NCI-H69 (cell line): Measurements from ENCODE around the gene C11orf24.

Experiments used
- DNase-seq: peaks from one replicate; lab custom pipeline; 2025; lab: John Stamatoyannopoulos, UW

Gene C11orf24

GRCh38 chr11:68271781-68272608 lies at the start of gene C11orf24:
C11orf24 (minus strand) TSS chr11:68271973; CDS start chr11:68263767, 8,206 bp downstream.
- peak; percentile 98 for DNase-seq

GRCh38 chr11:68317147-68317785 lies 45.5 kb upstream of the C11orf24 start:
- no peak for DNase-seq

- no peak for DNase-seq
These were observed 43.6 kb upstream of the C11orf24 start for GRCh38 chr11:68315171-68315920.

- DNase-seq, result peak; percentile 39
These were observed 42.7 kb upstream of the C11orf24 start for GRCh38 chr11:68314203-68315170.

GRCh38 chr11:68313574-68314202 lies 41.9 kb upstream of the C11orf24 start:
- peak; percentile 64 for DNase-seq

- peak; percentile 66 for DNase-seq
These were observed 41.2 kb upstream of the C11orf24 start for GRCh38 chr11:68312780-68313573.

GRCh38 chr11:68312117-68312779 lies 40.5 kb upstream of the C11orf24 start, which contains the start of gene LRP5:
LRP5 (plus strand) TSS chr11:68312591; CDS start chr11:68312715, 124 bp downstream.
- peak; percentile 74 for DNase-seq

GRCh38 chr11:68311160-68312116 lies 39.7 kb upstream of the C11orf24 start:
- no peak for DNase-seq

- DNase-seq, result no peak
These were observed 37.9 kb upstream of the C11orf24 start for GRCh38 chr11:68309621-68310185.

- no peak for DNase-seq
These were observed 36.3 kb upstream of the C11orf24 start for GRCh38 chr11:68308068-68308467.

GRCh38 chr11:68306636-68307035 lies 34.9 kb upstream of the C11orf24 start:
- DNase-seq, result no peak

- no peak for DNase-seq
These were observed 32.4 kb upstream of the C11orf24 start for GRCh38 chr11:68303982-68304780.

- no peak for DNase-seq
These were observed 31.3 kb upstream of the C11orf24 start for GRCh38 chr11:68303083-68303482.

- peak; percentile 68 for DNase-seq
These were observed 30.9 kb upstream of the C11orf24 start for GRCh38 chr11:68302670-68303069.

- DNase-seq, result no peak
These were observed 30.5 kb upstream of the C11orf24 start for GRCh38 chr11:68302256-68302655.

- no peak for DNase-seq
These were observed 28.5 kb upstream of the C11orf24 start for GRCh38 chr11:68300076-68300830.
